CD4-positive, alpha-beta T cell treated with Interleukin-1 beta for 1 hour (primary cell): ENCODE data around the gene PARL.

Source experiments
- DNase-seq, 2 donors: peaks; one replicate each; pipeline ENCODE4 v3.0.0-alpha.2; 2020 to 2022

PARL gene

DNA sequence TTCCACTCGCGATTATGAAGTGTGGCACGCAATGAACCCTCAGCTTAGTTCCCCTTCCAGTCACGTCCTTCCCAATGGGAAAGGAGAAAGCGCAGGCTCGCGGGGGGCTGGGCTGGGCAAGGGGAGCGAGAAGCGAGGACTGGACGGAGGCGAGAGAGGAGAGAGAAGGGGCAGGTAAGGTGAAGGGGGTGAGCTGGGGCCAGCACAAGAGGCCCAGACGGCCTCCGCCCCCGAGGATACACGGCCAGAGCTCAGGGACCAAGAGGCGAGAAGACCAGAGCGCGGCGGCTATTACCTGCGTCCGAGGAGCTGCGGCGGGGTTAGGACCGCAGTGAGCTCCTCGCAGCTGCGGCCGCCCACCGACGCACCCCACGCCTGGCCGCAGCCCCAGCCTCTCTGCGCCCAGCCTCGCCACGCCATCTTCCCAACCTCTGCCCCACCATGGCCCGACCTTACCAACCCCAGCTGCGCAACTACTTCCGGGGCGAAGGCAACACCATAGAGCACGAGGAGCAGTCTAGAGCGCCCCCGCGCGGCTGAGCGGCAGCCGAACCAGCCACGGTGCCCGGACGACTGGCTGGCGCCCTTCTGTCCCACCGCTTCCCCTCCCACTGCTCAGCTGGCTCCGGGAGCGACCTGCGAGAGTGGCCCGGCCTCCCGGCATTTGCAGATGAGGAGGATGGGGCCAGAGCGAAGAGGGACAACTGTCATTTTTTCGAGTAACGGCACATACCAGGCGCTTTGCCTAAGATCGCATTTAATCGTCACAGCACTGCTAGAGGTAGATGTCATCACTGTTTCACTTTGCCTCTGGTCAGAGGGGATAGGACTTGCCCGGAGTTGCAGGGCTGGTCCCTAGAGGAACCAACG is at the start of gene PARL:
TSS of gene PARL (minus strand) at position 454 of the 870 bp plus-strand sequence. CDS start at position 420, 34 bp downstream.
- peak; percentile 94 to 95 for DNase-seq

GRCh38 chr3:183933160-183933559 is 48.5 kb upstream of the PARL start:
- no peak for DNase-seq

DNA sequence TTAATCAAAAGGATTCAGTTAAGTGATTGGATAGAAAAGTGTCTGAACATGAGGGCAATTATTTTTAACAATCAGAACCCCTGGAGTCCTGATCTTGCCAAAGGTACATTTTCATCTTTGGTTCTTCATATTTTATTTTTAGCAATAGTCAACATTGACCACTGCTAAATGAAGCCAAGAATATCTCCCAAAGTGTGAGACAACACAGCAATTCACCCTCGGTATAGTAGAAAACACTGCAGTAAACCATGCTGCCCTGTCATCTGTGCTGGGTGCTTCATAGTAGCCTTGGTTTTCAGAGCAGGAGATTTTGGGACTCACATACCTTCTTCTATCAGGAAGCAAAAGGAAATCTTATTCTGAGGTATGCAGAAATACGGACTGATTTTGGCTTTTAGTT is 47.2 kb upstream of the PARL start:
- DNase-seq, result no peak

- no peak for DNase-seq
Measured at GRCh38 chr3:183930086-183930485, 45.4 kb upstream of the PARL start.

GRCh38 chr3:183927059-183927458 is 42.4 kb upstream of the PARL start:
- no peak for DNase-seq

DNA sequence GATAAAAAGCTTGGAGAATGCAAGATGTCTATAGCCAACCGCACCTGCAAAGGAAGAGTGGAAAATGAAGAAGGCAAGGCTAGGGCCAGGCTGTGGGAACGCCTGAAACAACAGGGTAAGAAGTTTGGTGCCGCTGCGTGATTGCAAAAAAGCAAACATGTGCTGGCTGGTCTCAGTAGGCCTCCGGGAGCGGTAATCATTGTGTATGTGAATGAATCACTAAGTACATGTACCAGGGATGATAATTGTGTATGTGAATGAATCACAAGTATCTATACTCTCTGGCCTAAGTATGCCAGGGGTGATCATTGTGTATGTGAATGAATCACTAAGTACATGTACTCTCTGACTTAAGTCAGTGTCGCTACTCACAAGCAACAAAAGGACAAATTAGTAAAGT is 40.3 kb upstream of the PARL start:
- no peak for DNase-seq

- no peak for DNase-seq
Measured at GRCh38 chr3:183924543-183924942, 39.9 kb upstream of the PARL start.

- no peak for DNase-seq
Measured at GRCh38 chr3:183922421-183922820, 37.7 kb upstream of the PARL start.

GRCh38 chr3:183921096-183921495 is 36.4 kb upstream of the PARL start:
- no peak for DNase-seq

- no peak for DNase-seq
Measured at GRCh38 chr3:183920416-183920815, 35.7 kb upstream of the PARL start.

GRCh38 chr3:183918178-183918577 is 33.5 kb upstream of the PARL start:
- DNase-seq, result no peak

GRCh38 chr3:183917776-183918175 is 33.1 kb upstream of the PARL start:
- no peak for DNase-seq

- DNase-seq, result no peak
Measured at GRCh38 chr3:183914856-183915255, 30.2 kb upstream of the PARL start.

GRCh38 chr3:183913580-183913920 is 28.9 kb upstream of the PARL start:
- no peak for DNase-seq

DNA sequence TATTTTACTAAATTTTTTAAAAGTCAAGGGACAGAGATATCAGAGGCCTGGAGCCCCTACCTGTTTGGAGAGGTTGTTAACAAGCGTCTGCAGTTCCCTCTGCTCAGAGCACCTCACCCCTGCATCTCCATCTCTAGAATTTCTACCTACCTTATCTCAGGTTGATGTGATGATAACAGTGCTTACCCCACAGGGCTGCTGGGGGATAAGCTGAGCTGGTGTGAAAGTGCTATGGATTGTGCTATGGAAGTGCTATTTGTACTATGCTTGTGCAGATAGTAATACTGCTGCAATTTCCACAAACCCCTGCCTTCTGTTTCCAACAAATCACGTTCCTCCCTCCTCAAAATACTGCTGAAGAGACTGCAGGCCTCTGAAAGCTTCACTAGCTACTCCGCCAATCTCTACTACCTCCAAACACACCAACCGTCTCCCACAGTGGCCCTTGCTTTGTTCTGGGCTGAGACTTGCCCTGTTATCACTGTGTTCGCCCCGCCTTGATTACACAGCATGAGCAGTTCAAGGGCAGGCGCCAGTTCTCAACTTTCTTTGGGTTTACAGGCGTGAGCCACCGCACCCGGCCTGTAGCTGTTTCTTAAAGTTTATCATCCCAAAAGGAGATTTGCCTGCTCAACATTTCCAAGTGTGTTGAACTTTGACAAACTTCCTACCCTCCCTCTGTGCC is 28.4 kb upstream of the PARL start:
- no peak for DNase-seq

DNA sequence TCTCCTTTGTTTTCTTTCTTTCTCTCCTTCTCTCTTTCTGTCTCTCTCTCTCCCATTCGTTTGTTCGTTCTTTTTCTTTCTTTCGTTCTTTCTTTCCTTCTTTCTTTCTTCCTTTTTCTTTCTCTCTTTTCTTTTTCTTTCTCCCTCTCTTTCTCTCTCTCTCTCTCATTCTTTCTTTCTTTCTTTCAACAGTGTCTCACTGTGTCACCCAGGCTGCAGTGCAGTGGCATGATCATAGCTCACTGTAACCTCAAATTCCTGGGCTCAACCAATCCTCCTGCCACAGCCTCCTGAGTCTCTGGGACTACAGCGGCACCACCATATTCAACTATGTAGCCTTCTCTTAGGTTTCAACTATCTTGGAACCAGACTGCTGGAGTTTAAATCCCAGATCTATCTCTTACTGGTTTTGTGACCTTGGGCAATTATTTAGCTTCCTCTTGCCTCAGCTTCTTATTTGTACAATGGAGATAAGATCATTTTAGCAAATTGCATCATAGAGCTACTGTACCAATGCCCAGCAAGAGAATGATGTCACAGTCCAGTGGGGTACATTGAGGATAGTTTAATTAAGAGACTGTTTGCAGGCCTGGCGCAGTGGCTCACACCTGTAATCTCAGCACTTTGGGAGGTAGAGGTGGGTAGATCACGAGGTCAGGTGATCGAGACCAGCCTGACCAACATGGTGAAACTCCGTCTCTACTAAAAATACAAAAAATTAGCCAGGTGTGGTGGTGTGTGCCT is 27.3 kb upstream of the PARL start:
- no peak for DNase-seq

DNA sequence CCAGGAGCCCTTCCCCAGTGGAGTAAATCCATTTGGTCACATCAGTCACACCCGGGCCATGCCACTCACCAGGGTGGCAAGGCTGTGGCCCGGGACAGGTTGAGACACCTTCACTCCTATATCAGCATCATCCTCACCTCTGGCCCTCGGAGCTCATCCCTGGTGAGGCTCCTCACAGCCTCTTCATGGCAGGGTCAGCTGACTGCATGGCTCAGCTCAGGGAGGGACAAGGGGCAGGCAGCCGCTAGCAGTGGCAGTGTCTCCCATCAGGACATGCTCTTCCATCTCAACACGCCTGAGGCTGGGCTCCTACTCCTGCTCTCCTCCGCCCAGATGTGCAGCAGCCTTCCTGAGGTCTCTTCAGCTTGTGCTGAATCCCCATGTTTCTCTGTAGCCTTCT is 26.4 kb upstream of the PARL start:
- no peak for DNase-seq

GRCh38 chr3:183909030-183909600 is 24.4 kb upstream of the PARL start:
- DNase-seq, result no peak

DNA sequence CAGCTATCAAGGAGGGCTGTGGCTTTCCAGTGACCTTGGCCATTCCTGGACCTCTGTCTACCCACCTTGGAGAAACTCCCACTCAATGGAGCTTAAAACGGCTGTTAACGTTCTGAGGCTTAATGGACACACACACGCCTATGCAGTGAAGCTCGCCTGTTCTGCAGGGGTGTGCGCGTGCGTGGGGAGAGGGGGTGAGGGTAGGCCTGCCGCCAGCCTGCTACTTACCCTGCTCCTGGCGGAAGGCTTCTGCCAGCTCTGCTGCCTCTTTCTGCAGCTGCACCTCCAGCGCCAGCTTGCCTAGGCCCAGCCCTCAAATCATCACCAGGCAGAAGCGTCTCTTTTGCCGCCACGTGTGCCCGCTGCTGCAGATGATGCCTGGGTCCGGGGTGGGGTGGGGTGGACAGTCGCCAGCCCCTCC is 23.2 kb upstream of the PARL start:
- DNase-seq, result no peak

DNA sequence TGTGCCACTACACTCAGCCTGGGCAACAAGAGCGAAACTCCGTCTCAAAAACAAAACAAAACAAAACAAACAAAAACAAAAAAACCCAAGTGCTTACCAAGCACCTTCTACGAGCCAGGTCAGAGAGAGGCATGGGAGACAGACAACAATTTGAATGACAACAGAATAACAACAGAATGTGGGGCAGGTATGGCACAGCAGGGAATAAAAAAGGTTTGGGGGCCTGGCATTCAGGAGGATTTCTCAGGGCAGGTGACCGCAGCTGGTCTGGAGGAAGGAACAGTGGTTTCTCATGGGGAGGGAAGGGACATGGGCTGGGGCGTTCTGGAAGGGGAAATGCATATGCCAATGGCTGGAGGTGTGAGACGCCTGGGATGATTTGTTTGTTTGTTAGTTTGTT is 22.5 kb upstream of the PARL start:
- DNase-seq, result no peak

- DNase-seq, result no peak
Measured at GRCh38 chr3:183906234-183906921, 21.7 kb upstream of the PARL start.
